ENCODE data around the gene CHDH. TPM values are rescaled to one million over a fixed set of nuclear protein-coding genes. Genes with fewer than 3 reads are reported as not detected.

Gene CHDH
- total RNA-seq, 4 donors from 2014 or later: 36.5 to 114 (median 53.7) TPM

GRCh38 chr3:53842436-53843194, 3.6 kb downstream of the CHDH start:
- Histone ChIP-seq H3K27ac (peak overlapping the region; percentile 80 to 91 (median 86)), H3K27me3 (peaks cover 25% of the 10 kb centered on the region), H3K9me3 (no peaks in the 10 kb centered on the region), H3K4me3 (no peak overlapping the region), H3K4me1 (peaks cover 4 to 49% (median 43%) of the 10 kb centered on the region in 4 donors), H3K36me3 (no peaks in the 10 kb centered on the region)
- DNase-seq: peak; percentile 79
- in situ Hi-C loops (cut with MboI; ENCODE audit: low pct_ligation_motif_present in 1 of 4, low pct_unique_long_range_greater_than_20kb in 1 of 4, low sequenced_read_pairs in 3 of 4): no loop called here
- intact Hi-C loops (cut with DNase I; ENCODE audit: low total_unique reads): no loop called here
- TF ChIP-seq POLR2A (IDR thresholded peaks at IDR 0.05): no peak
- peak in 1 of 3 donors; percentile 48 for TF ChIP-seq POLR2AphosphoS5 (IDR thresholded peaks at IDR 0.05)
- peak; percentile 10 for TF ChIP-seq EP300 (IDR thresholded peaks at IDR 0.05; ENCODE audit: low read depth)
- TF ChIP-seq, protein P1, sequence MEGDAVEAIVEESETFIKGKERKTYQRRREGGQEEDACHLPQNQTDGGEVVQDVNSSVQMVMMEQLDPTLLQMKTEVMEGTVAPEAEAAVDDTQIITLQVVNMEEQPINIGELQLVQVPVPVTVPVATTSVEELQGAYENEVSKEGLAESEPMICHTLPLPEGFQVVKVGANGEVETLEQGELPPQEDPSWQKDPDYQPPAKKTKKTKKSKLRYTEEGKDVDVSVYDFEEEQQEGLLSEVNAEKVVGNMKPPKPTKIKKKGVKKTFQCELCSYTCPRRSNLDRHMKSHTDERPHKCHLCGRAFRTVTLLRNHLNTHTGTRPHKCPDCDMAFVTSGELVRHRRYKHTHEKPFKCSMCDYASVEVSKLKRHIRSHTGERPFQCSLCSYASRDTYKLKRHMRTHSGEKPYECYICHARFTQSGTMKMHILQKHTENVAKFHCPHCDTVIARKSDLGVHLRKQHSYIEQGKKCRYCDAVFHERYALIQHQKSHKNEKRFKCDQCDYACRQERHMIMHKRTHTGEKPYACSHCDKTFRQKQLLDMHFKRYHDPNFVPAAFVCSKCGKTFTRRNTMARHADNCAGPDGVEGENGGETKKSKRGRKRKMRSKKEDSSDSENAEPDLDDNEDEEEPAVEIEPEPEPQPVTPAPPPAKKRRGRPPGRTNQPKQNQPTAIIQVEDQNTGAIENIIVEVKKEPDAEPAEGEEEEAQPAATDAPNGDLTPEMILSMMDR (IDR thresholded peaks at IDR 0.05): peak; percentile 19 to 61 (median 35)
- 42 to 45% methylated on average over 2 to 12 of the region's 12 CpGs for WGBS, 2 donors (ENCODE audit: low coverage in 1 of 2)

- no peaks in the 10 kb centered on the region for H3K36me3 ChIP-seq
- H3K27me3 ChIP-seq: peaks cover 12% of the 10 kb centered on the region
- intact Hi-C loops (cut with DNase I; ENCODE audit: low total_unique reads): no loop called here
- peaks cover 4 to 41% (median 37%) of the 10 kb centered on the region in 4 donors for H3K4me1 ChIP-seq
- no peaks in the 10 kb centered on the region for H3K9me3 ChIP-seq
- H3K27ac ChIP-seq: peak overlapping the region; percentile 8 to 91 (median 86)
- 61% methylated on average over 5 of the region's 5 CpGs; no CpG with 5 or more reads in 1 of the 2 donors for WGBS, 2 donors (ENCODE audit: low coverage in 1 of 2)
- no peak overlapping the region for H3K4me3 ChIP-seq
- TF ChIP-seq EP300 (IDR thresholded peaks at IDR 0.05; ENCODE audit: low read depth) (no peak), POLR2AphosphoS5 (IDR thresholded peaks at IDR 0.05) (no peak), POLR2A (IDR thresholded peaks at IDR 0.05) (no peak)
- TF ChIP-seq, protein P1 (IDR thresholded peaks at IDR 0.05): peak in 2 of 5 experiments; percentile 8 to 18
- in situ Hi-C loops (cut with MboI; ENCODE audit: low pct_ligation_motif_present in 1 of 4, low pct_unique_long_range_greater_than_20kb in 1 of 4, low sequenced_read_pairs in 3 of 4): no loop called here
- DNase-seq: peak; percentile 57
These were observed 4.9 kb downstream of the CHDH start for GRCh38 chr3:53841296-53841695.

- H3K36me3 ChIP-seq: no peaks in the 10 kb centered on the region
- 75% methylated on average over 10 of the region's 10 CpGs; no CpG with 5 or more reads in 1 of the 2 donors for WGBS, 2 donors (ENCODE audit: low coverage in 1 of 2)
- intact Hi-C loops (cut with DNase I; ENCODE audit: low total_unique reads): no loop called here
- H3K27me3 ChIP-seq: no peaks in the 10 kb centered on the region
- H3K4me3 ChIP-seq: no peak overlapping the region
- no peaks in the 10 kb centered on the region for H3K9me3 ChIP-seq
- in situ Hi-C loops (cut with MboI; ENCODE audit: low pct_ligation_motif_present in 1 of 4, low pct_unique_long_range_greater_than_20kb in 1 of 4, low sequenced_read_pairs in 3 of 4): no loop called here
- H3K4me1 ChIP-seq: peaks cover 0 to 15% (median 12%) of the 10 kb centered on the region in 4 donors
- no peak overlapping the region for H3K27ac ChIP-seq
- DNase-seq: no peak
- no peak for TF ChIP-seq POLR2AphosphoS5 (IDR thresholded peaks at IDR 0.05)
- no peak for TF ChIP-seq POLR2A (IDR thresholded peaks at IDR 0.05)
- no peak for TF ChIP-seq EP300 (IDR thresholded peaks at IDR 0.05; ENCODE audit: low read depth)
- TF ChIP-seq, protein P1 (IDR thresholded peaks at IDR 0.05): no peak
These were observed 8.9 kb downstream of the CHDH start for GRCh38 chr3:53837331-53837730.

DNA sequence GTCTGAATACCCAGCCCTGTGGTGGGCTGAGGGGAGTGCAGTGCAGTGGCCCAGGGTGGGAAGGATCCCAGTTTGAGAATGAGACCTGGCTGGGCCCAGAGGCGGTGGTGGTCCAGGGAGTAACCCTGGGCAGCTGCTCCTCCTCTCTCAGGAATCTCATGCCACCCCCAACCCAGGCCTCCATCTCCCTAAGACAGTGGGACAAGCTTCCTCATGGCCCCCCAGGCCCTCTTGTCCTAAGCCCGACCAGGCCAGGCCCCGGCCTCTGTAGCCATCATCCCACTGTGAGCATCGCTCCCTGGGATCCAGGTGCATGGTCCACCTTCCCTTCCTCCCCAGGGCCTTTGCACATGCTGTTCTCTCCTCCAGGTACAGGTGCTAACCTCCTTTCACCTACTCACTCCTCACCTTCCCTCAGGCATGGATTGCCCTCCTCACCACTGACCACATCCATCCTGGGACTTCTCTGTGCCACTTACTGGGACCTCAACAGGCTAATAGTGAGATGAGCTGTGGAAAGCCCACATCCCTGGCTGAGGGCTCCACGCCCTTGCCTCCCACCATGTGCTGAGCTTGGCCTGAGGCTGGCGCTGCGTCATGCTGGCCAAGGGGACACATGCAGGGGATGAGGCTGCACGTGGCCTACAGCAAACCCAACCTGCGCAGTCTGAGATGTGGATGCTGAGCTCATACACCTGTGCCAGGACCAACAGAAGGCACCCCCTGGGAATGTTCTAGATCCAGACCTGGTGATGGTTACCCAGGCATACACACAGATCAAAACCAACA, 9.9 kb downstream of the CHDH start:
- Histone ChIP-seq H3K27me3 (no peaks in the 10 kb centered on the region), H3K36me3 (no peaks in the 10 kb centered on the region), H3K4me3 (no peak overlapping the region), H3K9me3 (no peaks in the 10 kb centered on the region), H3K4me1 (peaks cover 0 to 6% (median 3%) of the 10 kb centered on the region in 4 donors), H3K27ac (no peak overlapping the region)
- TF ChIP-seq, protein P1 (IDR thresholded peaks at IDR 0.05): no peak
- TF ChIP-seq EP300 (IDR thresholded peaks at IDR 0.05; ENCODE audit: low read depth) (no peak), POLR2AphosphoS5 (IDR thresholded peaks at IDR 0.05) (no peak), POLR2A (IDR thresholded peaks at IDR 0.05) (no peak)
- intact Hi-C loops (cut with DNase I; ENCODE audit: low total_unique reads): no loop called here
- no peak for DNase-seq
- in situ Hi-C loops (cut with MboI; ENCODE audit: low pct_ligation_motif_present in 1 of 4, low pct_unique_long_range_greater_than_20kb in 1 of 4, low sequenced_read_pairs in 3 of 4): no loop called here
- 89% methylated on average over 9 of the region's 9 CpGs; no CpG with 5 or more reads in 1 of the 2 donors for WGBS, 2 donors (ENCODE audit: low coverage in 1 of 2)
